ENCODE measurements around the gene SUPT3H. TPM values are rescaled to one million over a fixed set of nuclear protein-coding genes. Genes with fewer than 3 reads are reported as not detected.
A peak's percentile ranks its signal among the peaks of the same experiment; 100 is the strongest.

SUPT3H gene
- total and polyA plus RNA-seq, 2 of the 8 experiments (the other 6 are each of a cell fraction or from before 2014, with no cell fraction given) = 18.8 to 23.0 TPM

GRCh38 chr6:44918671-44919296 is 458.9 kb downstream of the SUPT3H start:
- no peaks in the 10 kb centered on the region for H3K79me2 ChIP-seq (ENCODE audit: control insufficient read depth in 1 of 2, insufficient read depth in 2 of 2, low read length in 2 of 2)
- no peak overlapping the region for H4K5ac ChIP-seq (ENCODE audit: insufficient read length, low read depth, low read length)
- H3K9ac ChIP-seq (replicated peaks in 1 of 4; ENCODE audit: extremely low read depth in 1 of 4, low read depth in 3 of 4, low read length in 3 of 4) = no peak overlapping the region
- H3K36me3 ChIP-seq (ENCODE audit: control insufficient read depth in 2 of 4, insufficient read depth in 4 of 4, low read length in 3 of 4) = no peaks in the 10 kb centered on the region
- DNase-seq (ENCODE audit: low read depth in 1 of 2, low spot score in 2 of 2) (no peak), FAIRE-seq (no peak)
- no peak overlapping the region for H4K8ac ChIP-seq (ENCODE audit: extremely low read depth, insufficient read depth, low read length)
- H3K14ac ChIP-seq (ENCODE audit: insufficient read length) = no peak overlapping the region
- H3K9me3 ChIP-seq (ENCODE audit: insufficient read depth in 2 of 2, low read depth in 1 of 2, low read length in 1 of 2) = no peaks in the 10 kb centered on the region
- ChIA-PET POLR2A (ENCODE audit: partially characterized antibody) (no interaction called here), CTCF (ENCODE audit: partially characterized antibody) (interaction anchor here (1.3 kb wide), 2 partner anchors 10 to 444 kb away, joined by 3 to 5 read pairs; no protein-coding TSS in a partner anchor)
- no peak overlapping the region for H2AK5ac ChIP-seq (ENCODE audit: low read depth, low read length)
- no peak overlapping the region for H2BK15ac ChIP-seq (ENCODE audit: low read length)
- no peak overlapping the region for H3K4me3 ChIP-seq (ENCODE audit: extremely low read depth in 1 of 4, insufficient read depth in 2 of 4, low read depth in 3 of 4, low read length in 4 of 4)
- no peak overlapping the region for H2BK5ac ChIP-seq (ENCODE audit: low read depth, low read length)
- H3K27me3 ChIP-seq (replicated peaks in 1 of 4; ENCODE audit: control insufficient read depth in 3 of 4, extremely low read depth in 1 of 4, insufficient read depth in 3 of 4, low read length in 3 of 4) = no peaks in the 10 kb centered on the region
- H3K4me1 ChIP-seq (replicated peaks in 1 of 4; ENCODE audit: control insufficient read depth in 3 of 4, insufficient read depth in 4 of 4, low read length in 3 of 4) = no peaks in the 10 kb centered on the region
- no peak overlapping the region for H3K4me2 ChIP-seq (ENCODE audit: insufficient read depth in 1 of 2, low read depth in 2 of 2, low read length in 2 of 2)
- no peak for TF ChIP-seq SIRT6 (IDR thresholded peaks at IDR 0.05; ENCODE audit: low read length)
- peak; percentile 74; the same call in 1 of the 2 replicates for TF ChIP-seq MAFK (IDR thresholded peaks at IDR 0.05; ENCODE audit: low read depth, low read length)
- no peak for TF ChIP-seq POLR2A (IDR thresholded peaks at IDR 0.05; ENCODE audit: control extremely low read depth in 1 of 2, low read depth in 2 of 2, low read length in 2 of 2)
- H4K91ac ChIP-seq (replicated peaks; ENCODE audit: insufficient read length, low read length) = no peak overlapping the region
- WGBS, 2 experiments (ENCODE audit: extremely low coverage in 1 of 2, insufficient coverage in 1 of 2, insufficient read length in 1 of 2, insufficient replicate concordance in 2 of 2, low coverage in 1 of 2, low lambda C conversion rate in 2 of 2, missing lambda C conversion rate in 1 of 2) = 89% methylated on average over 6 of the region's 6 CpGs; no CpG with 5 or more reads in 1 of the 2 experiments
- H2BK12ac ChIP-seq (ENCODE audit: low read depth, low read length) = no peak overlapping the region
- no peak overlapping the region for H2BK120ac ChIP-seq (replicated peaks; ENCODE audit: low read depth, low read length)
- no peak overlapping the region for H3K18ac ChIP-seq (ENCODE audit: extremely low read depth, low read length)
- H3K23ac ChIP-seq (ENCODE audit: insufficient read length) = no peak overlapping the region
- H3K27ac ChIP-seq (ENCODE audit: low read depth, low read length) = no peak overlapping the region
- no peak overlapping the region for H3K56ac ChIP-seq (replicated peaks; ENCODE audit: insufficient read length, low read depth, low read length)
- no peaks in the 10 kb centered on the region for H3K79me1 ChIP-seq (ENCODE audit: low read depth, low read length)
- H3K4ac ChIP-seq (replicated peaks; ENCODE audit: insufficient read length, low read depth, low read length) = no peak overlapping the region
- H4K20me1 ChIP-seq (replicated peaks in 1 of 2; ENCODE audit: control insufficient read depth in 1 of 2, insufficient read depth in 2 of 2, low read length in 2 of 2) = no peaks in the 10 kb centered on the region
- H2AFZ ChIP-seq (ENCODE audit: low read length) = no peak overlapping the region
- H3K23me2 ChIP-seq (ENCODE audit: low read depth, low read length) = no peaks in the 10 kb centered on the region
- no peak overlapping the region for H2BK20ac ChIP-seq (ENCODE audit: low read length)
